Measurements from ENCODE around the gene TEAD4.

Gene TEAD4

DNA sequence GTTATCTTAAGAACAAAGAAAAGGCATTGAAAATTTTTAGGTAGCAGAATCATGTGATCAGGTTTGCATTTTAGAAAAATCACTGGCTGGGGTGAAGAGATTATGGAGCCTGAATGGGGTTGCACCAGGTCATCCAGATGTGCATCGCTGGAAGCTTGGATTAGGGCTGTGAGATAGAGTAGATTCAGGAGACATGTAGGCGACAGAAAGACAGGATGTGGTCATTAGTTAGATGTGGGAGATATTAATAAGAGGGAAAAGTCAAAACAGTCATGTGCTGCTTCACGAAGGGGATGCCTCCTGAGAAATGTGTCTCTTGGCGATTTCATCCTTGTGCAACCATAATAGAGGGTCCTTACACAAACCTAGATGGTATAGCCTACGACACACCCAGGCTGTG is 25.1 kb downstream of the TEAD4 start:
- H3K27ac ChIP-seq: no peak overlapping the region
- TF ChIP-seq, protein P1, sequence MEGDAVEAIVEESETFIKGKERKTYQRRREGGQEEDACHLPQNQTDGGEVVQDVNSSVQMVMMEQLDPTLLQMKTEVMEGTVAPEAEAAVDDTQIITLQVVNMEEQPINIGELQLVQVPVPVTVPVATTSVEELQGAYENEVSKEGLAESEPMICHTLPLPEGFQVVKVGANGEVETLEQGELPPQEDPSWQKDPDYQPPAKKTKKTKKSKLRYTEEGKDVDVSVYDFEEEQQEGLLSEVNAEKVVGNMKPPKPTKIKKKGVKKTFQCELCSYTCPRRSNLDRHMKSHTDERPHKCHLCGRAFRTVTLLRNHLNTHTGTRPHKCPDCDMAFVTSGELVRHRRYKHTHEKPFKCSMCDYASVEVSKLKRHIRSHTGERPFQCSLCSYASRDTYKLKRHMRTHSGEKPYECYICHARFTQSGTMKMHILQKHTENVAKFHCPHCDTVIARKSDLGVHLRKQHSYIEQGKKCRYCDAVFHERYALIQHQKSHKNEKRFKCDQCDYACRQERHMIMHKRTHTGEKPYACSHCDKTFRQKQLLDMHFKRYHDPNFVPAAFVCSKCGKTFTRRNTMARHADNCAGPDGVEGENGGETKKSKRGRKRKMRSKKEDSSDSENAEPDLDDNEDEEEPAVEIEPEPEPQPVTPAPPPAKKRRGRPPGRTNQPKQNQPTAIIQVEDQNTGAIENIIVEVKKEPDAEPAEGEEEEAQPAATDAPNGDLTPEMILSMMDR (IDR thresholded peaks at IDR 0.05): no peak
- no peak for TF ChIP-seq ZFX (IDR thresholded peaks at IDR 0.05; ENCODE audit: borderline replicate concordance)

DNA sequence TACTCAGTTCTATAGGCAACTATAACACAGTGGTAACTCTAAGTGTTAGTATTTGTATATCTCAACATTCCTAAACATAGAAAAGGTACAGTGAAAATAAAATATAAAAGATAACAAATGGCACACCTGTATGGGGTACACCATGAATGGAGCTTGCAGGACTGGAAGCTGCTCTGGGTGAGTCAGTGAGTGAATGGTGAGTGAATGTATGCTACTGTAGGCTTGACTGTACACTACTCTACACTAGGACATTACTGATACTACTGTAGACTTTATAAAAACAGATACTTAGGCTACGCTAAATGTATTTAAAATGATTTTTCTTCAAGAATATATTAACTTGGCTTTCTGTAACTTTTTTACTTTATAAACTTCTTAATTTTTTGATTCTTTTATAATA is 25.5 kb downstream of the TEAD4 start:
- TF ChIP-seq ZFX (IDR thresholded peaks at IDR 0.05; ENCODE audit: borderline replicate concordance): no peak
- TF ChIP-seq, protein P1 (IDR thresholded peaks at IDR 0.05): no peak
- no peak overlapping the region for H3K27ac ChIP-seq

DNA sequence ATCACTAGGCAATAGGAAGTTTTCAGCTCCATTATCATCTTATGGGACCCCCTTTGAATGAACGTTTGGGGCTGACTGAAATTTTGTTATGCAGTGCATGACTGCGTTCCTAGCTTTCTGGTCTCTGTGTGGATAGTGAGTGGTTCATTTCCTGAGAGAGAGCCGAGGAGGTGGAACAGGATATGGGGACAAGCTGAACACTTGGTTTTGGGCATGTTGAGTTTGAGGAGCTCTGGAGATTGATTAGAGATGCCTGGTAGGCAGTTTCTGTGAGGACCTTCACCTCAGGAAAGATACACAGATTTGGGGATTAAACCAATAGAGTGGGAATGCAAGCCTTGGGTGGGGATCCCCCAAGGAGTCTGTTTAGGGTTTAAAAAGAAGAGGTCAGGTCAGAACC is 27.7 kb downstream of the TEAD4 start:
- TF ChIP-seq ZFX (IDR thresholded peaks at IDR 0.05; ENCODE audit: borderline replicate concordance): no peak
- TF ChIP-seq, protein P1 (IDR thresholded peaks at IDR 0.05): no peak
- no peak overlapping the region for H3K27ac ChIP-seq

- H3K27ac ChIP-seq: no peak overlapping the region
- TF ChIP-seq ZFX (IDR thresholded peaks at IDR 0.05; ENCODE audit: borderline replicate concordance): no peak
- TF ChIP-seq, protein P1 (IDR thresholded peaks at IDR 0.05): no peak
Measured at GRCh38 chr12:2988494-2988893, 29.3 kb downstream of the TEAD4 start.

DNA sequence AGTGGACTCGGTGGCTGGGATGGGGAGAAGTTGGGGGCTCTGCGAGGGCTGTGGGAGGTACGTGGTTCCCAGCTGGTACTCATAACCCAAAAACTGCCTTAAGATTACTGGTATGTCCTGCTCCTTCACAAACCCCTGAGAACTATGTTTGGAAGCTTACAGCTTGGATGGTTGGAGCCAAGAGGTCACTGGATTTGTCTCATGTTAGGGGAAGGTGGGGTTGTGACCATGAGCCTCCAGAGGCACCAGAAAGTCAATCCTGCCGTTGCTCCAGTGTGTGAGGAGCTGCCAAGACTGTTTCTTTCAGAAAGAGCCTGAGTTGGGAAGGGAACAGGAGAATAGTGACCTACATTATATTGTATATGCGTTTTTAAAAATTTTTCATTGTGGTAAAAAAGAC is 33.5 kb downstream of the TEAD4 start:
- H3K27ac ChIP-seq: no peak overlapping the region
- no peak for TF ChIP-seq ZFX (IDR thresholded peaks at IDR 0.05; ENCODE audit: borderline replicate concordance)
- TF ChIP-seq, protein P1 (IDR thresholded peaks at IDR 0.05): no peak

- H3K27ac ChIP-seq: no peak overlapping the region
- TF ChIP-seq, protein P1 (IDR thresholded peaks at IDR 0.05): no peak
- no peak for TF ChIP-seq ZFX (IDR thresholded peaks at IDR 0.05; ENCODE audit: borderline replicate concordance)
Measured at GRCh38 chr12:2997989-2998670, 38.9 kb downstream of the TEAD4 start.

- no peak overlapping the region for H3K27ac ChIP-seq
Measured at GRCh38 chr12:2998789-2999264, 39.6 kb downstream of the TEAD4 start.

More at GRCh38 chr12:2998789-2999264, 39.6 kb downstream of the TEAD4 start:
- TF ChIP-seq, protein P1 (IDR thresholded peaks at IDR 0.05): no peak
- TF ChIP-seq ZFX (IDR thresholded peaks at IDR 0.05; ENCODE audit: borderline replicate concordance): no peak

All from 22Rv1 (cell line).